ENCODE results near the gene EIF2D. TPM values are rescaled to one million over a fixed set of nuclear protein-coding genes. Genes with fewer than 3 reads are reported as not detected.

EIF2D gene
- total RNA-seq, 4 donors from 2014 or later, result 42.0 to 78.4 (median 60.0) TPM

- Histone ChIP-seq H3K27me3 (no peaks in the 10 kb centered on the region), H3K4me3 (no peak overlapping the region), H3K27ac (no peak overlapping the region), H3K9me3 (no peaks in the 10 kb centered on the region), H3K4me1 (peaks cover 0 to 8% (median 0%) of the 10 kb centered on the region in 4 donors), H3K36me3 (no peaks in the 10 kb centered on the region)
- no peak for DNase-seq (ENCODE audit: low spot score in 2 of 2)
- 74 to 77% methylated on average over 7 of the region's 7 CpGs for WGBS, 2 donors
- TF ChIP-seq EP300 (IDR thresholded peaks at IDR 0.05) (no peak), POLR2A (IDR thresholded peaks at IDR 0.05) (no peak), CTCF (IDR thresholded peaks at IDR 0.05) (no peak)
Observed at GRCh38 chr1:206547104-206547503, 65.2 kb downstream of the EIF2D start.

GRCh38 chr1:206545351-206545750, 66.9 kb downstream of the EIF2D start:
- peaks cover 0 to 19% (median 4%) of the 10 kb centered on the region in 4 donors for H3K4me1 ChIP-seq
- no peak for TF ChIP-seq POLR2A (IDR thresholded peaks at IDR 0.05)
- no peak for TF ChIP-seq CTCF (IDR thresholded peaks at IDR 0.05)
- TF ChIP-seq EP300 (IDR thresholded peaks at IDR 0.05), result no peak
- 90 to 100% methylated on average over 1 of the region's 1 CpG for WGBS, 2 donors
- no peaks in the 10 kb centered on the region for H3K27me3 ChIP-seq
- no peaks in the 10 kb centered on the region for H3K9me3 ChIP-seq
- H3K4me3 ChIP-seq, result no peak overlapping the region
- no peaks in the 10 kb centered on the region for H3K36me3 ChIP-seq
- no peak for DNase-seq (ENCODE audit: low spot score in 2 of 2)
- no peak overlapping the region for H3K27ac ChIP-seq

GRCh38 chr1:206544562-206545257, 67.6 kb downstream of the EIF2D start:
- peak; percentile 67 to 85 for DNase-seq (ENCODE audit: low spot score in 2 of 2)
- TF ChIP-seq POLR2A (IDR thresholded peaks at IDR 0.05) (no peak), EP300 (IDR thresholded peaks at IDR 0.05) (no peak), CTCF (IDR thresholded peaks at IDR 0.05) (peak; percentile 69 to 92 (median 83))

More at GRCh38 chr1:206544562-206545257, 67.6 kb downstream of the EIF2D start:
- Histone ChIP-seq H3K9me3 (no peaks in the 10 kb centered on the region), H3K27ac (no peak overlapping the region), H3K4me3 (no peak overlapping the region), H3K36me3 (no peaks in the 10 kb centered on the region), H3K4me1 (peaks cover 0 to 26% (median 10%) of the 10 kb centered on the region in 4 donors), H3K27me3 (no peaks in the 10 kb centered on the region)
- WGBS, 2 donors, result 12% methylated on average over 9 of the region's 9 CpGs

Other genes with a start within 250 kb of the EIF2D start
- gene IKBKE, start 142.0 kb downstream of the EIF2D start, total RNA-seq, result 10 to 100 TPM in 1 of 4 donors, 1 to 10 TPM in 3; 1.5 to 18.0 (median 3.7) TPM
- 10 to 100 TPM; 24.0 to 32.9 (median 30.2) TPM for gene RASSF5, start 104.9 kb downstream of the EIF2D start, total RNA-seq
- gene DYRK3, start 23.1 kb upstream of the EIF2D start, total RNA-seq, result 10 to 100 TPM in 1 of 4 donors, 1 to 10 TPM in 3; 5.4 to 12.7 (median 5.7) TPM
- 10 to 100 TPM; 30.6 to 49.5 (median 38.2) TPM for gene MAPKAPK2, start 72.4 kb upstream of the EIF2D start, total RNA-seq
- not detected for gene IL19, start 158.3 kb upstream of the EIF2D start, total RNA-seq
- gene IL10, start 160.0 kb upstream of the EIF2D start, total RNA-seq, result 1 to 10 TPM in 2 of 4 donors, under 1 TPM in 1, not detected in 1; 0.78 to 4.8 (median 1.1) TPM